EH (cell line): ENCODE results near the gene DSTN.

ENCODE experiments used
- DNase-seq: peaks from one replicate; pipeline ENCODE4 v3.0.0-alpha.2; 2015; ENCODE audit warnings: low read depth

Gene DSTN

DNA sequence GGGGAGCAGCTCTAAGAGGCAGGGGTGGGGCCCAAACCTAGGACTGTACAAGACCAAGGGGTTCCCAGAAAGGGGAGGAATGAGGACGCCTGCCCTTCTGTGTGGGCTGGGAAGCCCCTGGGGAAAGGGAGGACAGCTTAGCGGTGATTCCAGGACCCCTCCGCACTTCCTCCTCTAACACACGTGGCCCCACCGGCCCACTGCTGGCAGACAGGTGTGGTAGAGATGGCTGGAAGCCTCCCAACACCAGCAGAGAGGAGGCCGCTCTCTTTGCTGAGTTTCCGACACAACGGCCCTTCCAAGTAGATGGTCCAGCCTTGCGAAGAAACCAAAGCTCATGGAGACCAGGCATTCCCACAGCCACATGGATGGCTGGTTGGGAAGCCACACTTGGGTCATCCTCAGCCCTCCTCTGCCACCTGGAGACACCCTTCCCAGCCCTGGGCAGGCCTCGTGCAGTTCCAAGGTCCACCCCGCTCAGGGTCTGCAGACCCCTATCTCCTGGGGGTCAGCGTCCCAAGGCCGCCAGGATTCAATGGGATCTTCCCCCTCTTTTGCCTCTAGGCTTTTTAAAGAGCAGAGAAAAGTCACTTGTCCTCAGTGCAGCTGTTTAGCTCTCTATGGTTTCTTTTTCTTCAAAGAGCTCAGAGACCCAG lies 68.2 kb downstream of the DSTN start:
- DNase-seq, result no peak

DNA sequence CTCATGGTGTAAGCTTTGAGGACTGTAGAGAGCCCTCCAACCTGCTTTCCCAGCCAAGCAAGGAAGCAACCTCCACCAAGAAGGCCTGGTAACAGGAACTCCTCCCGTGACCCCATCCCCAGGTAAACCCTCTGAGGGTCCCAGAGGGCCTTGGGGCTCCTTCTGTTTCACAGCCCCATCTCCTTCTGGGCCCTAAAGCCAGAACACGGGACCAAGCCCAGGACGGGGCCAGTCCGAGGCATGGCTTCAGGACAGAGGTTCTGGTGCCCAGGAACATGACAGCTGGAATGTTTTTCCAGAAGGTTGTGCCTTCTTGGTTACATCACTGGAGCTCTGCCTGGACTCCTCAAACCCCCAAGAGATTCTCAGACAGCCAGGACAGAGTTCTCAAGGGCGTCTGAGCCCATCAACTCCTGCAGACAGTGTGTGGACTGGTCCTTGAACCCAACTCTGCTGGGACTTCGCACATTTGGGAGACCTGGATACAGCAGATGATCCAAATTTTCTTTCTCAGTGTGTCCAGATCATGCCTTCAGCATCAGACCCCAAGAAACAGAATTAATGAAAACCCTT lies 69.0 kb downstream of the DSTN start:
- DNase-seq, result no peak

DNA sequence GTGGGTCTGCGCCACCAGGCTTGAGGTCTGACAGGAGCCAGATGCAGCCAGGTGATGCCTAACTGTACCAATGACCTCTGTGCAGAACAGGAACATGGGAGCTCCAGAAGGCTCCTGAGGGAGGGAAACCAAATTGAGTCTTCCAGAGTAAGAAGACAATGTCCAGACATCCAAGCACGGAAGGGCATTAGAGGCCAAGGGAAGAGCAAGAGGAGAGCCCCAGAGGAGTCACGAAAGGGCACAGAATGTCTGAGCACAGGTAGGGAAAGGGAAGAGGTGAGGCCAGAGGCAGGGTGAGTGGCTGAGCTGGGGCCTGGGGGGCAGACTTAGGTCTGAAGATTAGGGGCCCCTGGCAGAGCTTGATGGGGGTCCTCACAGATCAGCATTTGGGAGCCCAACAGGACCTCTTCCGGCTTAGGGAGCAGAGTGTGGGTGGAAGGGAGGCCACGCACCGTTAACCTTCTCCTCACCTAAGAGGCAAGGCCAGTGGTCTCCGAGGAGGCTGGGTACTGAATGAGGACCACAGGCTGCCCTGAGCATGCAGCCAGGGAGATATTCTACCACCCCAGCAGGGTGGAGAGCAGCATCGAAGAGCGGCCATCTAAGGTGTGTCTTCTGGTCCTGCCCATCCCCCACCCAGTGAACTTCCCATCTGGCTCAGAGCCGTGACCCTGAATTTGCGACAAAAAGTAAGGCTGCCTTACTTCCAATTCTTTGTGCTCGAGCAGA lies 70.4 kb downstream of the DSTN start:
- DNase-seq, result no peak

DNA sequence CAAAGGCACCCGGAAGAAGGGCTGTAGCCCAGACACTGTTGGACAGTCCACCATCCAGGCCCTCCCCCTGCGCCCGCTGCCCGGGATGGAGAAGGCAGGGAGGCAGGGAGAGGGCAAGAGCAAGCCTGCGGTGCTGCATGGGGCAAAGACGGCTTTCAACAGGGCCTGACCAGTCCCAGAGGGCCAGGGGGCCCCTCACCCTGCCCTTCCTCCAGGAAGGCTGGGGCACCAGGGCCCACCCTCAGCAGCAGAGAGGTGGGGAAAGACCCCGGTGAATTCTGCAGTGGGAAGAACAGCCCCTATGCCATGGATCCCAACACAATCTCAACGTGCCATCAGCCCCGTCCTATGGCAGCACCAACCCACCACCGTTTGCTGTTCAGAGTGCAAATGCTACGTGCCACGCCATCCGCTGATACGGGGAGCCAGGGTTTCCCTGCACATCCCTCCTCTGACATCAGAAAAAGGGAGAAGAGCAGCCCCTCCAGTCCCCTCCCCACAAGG lies 71.1 kb downstream of the DSTN start:
- DNase-seq, result no peak

DNA sequence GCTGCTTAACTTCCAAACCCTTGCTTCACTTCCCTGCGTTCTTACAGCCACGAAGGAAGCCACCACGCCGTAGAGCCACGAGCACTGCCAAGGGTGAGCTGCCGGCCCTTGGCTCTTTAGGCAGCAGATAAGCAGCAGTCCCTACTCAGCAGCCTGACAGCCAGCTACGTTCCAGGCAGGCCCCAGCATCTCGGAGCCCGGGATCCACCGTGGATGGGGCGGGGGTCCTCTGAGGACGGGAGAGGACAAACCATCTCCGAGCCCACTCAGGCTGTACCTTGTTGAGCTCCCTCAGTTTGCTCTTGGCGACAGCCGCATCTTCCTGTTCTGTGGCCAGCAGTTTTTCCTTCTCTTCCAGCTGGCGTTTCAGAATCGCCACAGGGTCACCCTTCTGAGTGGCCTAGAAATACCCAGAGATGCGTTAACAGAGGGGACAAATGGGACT lies 71.7 kb downstream of the DSTN start:
- no peak for DNase-seq

DNA sequence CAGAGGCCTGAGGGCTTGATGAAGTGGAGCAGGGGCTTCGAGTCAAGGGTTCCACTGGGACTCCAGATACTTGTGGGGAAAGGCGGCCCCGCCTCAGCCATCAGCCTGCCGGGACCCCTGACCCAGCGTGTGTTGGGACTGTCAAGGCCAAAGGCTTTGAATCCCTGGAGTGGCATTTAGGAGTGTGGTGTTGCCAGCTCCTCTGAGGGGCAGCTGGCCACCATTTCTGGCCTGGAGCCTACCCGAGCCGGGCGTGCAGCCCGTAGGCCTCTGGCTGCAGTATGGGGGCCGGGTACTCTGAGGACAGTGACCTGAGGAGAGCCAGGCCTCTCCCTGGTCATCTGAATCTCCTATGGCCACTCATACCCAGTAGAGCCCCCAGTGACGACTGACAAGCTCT lies 72.1 kb downstream of the DSTN start:
- no peak for DNase-seq

DNA sequence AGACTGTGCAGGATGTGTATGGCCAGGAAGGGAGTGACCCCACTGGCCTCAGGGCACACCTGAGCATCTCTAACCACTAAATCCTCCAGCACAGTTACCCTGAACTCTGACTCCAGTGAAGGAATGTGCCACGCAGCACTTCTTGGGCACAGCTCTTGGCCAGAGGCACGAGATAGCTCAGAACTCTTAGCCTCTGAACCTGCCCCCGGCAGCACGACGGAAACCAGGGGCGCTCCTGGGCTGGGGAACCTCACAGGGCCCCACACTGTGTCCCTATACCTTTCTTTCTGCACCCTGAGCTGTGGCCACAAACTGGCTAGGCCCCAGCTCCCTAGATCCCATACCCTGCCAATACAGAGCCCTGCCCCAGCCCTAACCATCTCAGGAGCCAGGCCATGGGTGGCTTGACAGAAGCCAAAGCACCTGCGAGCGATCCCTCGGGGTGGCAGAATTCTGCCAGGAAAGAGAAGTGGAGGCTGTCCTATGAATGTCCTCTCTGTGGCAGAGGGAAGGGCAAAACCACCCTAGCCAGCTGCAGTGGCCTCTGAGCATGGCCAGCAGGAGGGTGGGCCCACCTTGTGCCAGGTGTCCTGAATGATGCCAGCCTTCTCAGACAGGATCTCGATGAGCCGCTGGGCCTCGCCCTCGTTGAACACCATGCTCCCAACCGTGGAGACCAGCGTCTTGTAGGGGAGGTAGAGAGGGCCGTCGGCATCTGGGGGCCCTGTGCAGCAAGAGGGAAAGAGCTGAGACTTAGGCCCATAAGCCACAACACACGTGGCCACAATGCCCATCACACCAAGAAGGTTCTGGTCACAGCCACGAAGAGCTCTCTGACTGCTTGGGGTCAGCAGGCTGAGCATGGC lies 72.8 kb downstream of the DSTN start:
- no peak for DNase-seq

DNA sequence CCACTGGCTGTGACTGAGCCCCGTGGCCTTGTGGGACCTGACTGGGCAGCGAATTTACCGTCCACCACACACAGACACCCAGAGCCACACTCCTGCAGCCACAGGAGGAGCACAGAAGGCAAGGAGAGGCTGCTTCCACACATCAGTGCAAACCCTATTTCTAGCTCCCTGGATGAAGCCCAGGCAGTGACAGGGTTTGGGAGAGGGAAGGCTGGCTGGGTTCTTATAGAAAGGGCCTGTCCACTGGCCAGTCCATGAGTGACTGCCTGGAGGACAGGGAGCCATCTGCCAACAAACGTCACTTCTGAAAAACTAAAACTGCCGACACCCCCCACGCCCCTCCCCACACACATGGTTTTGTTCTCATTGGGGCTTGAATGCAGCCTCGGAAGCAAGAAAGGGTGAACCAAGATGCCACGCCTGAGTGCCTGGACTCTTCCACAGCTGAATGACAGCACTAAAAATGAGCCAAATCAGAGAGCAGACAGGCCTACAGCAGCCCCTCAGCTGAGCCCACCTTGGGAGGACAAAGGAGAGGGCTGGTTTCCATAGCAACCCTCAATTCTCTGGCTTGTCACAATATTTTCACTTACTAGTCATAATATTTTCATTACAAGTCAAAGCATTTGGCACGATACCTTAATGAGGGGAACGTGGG lies 73.8 kb downstream of the DSTN start:
- DNase-seq, result no peak

DNA sequence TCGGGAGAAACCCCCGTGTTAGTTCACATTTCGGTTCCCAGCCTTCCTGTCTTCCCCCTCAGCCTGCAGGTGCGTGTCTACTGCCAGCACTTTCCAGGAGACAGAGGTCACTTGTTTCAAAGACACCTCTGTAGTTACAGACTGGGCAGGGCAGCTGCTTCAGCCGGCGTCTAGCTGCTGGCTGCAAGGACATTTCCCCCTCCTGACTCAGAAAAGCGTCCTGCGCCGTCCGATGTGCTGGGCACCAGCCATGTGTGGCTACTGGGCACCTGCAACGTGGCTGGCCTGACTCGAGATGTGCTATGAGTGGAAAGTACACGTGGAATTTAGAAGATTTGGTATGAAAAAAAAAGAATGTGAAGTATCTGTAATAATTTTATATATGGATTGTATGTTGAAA lies 74.6 kb downstream of the DSTN start:
- DNase-seq, result no peak

DNA sequence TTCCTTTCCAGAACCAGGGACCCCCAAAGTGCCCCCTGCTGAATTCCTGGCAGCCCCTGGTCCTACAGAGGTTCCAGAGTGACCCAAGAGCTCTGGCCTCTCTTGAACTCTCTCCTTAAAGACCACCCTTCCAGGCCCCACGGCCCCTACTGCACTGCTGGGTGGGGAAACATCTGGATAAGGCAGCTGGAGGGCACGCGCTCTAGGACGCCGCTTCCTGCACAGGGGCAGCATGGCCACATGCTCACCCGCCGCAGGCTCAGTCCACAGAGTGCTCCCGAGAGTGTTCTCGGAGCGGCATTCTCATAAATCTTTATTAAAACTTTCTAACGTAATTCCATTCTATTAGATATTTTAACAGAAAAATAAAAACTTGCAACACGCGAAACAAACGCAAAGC lies 75.1 kb downstream of the DSTN start:
- no peak for DNase-seq

DNA sequence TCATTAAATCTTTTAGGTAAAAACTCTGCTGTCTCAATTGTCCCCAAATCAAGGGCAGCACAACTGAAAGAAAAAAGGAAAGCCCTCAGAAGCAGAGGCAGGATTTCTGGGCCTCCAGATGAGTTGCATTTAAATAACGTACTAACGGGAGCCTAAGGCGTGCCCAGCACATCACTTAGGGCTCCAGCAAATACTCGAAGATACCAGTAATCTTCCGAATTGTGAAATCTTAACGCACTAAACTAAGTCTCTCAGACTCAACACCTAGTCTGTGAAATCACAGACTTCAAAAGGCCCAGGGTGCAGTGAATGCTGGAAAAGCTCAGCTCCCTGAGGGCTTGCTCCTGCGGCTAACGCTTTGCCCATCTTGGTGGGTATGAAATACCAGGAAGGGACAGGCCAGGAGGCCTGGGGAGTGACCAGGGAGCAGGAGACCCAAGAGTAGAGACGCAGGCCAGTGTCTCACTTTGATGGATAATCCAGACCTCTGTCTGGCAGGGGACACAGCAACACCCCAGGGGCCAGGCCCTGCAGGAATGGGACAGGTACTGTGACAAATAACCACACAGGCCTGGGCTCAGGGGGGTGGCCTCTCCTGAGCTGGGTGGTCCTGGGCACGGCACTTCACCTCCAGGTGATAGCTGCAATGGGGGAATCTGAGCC lies 75.8 kb downstream of the DSTN start:
- DNase-seq, result no peak

DNA sequence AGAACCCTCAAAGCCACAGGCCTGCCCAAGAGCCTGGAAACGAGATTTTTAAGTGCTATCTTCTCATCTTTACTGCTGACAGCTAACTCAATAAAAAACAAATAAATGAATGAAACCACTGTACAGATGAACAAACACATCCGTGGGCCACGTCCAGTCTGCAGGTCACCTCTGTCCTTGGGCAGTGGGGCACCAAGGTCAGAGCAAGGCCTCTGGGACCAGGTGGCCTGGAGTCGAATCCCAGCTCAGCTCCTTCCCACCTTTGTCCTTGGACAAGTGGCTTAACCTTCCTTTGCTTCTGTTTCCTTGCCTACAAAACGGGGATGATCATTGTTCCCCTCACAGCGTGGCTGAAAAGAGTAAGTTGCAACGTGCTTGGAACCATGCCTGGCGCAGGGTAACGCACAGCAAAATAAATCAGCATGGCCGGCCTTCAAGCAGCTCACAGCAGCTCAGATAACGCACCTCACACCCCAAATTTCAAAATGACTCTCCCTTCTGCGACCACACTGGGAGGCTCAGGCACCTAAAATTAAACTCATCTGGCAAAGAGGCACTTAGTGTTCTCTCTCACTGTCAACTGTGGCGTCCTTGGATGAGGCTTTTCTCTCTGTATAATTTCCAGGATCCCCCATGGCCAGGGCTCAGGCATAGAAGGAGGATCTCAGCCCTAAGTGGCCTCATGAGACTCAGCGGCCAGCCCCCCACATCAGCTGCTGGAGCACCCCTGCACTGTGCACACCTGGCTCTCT lies 76.5 kb downstream of the DSTN start:
- DNase-seq, result no peak

DNA sequence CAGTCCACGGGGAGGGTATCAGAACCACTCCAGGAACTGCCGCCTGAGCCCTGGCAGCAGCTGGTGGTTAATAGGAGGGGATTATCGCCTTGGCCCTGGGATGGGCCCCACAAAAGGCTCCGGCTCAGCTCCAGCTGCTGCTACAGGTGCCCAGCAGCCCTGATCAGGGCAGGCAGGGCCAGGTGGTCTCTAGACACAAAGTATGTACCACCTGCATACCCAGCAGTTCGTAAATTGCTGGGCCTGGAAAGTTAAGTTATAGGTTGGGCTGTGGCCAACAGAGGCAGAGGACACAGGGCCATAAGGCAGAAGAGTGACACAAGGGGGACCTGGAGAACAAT lies 77.1 kb downstream of the DSTN start:
- no peak for DNase-seq

DNA sequence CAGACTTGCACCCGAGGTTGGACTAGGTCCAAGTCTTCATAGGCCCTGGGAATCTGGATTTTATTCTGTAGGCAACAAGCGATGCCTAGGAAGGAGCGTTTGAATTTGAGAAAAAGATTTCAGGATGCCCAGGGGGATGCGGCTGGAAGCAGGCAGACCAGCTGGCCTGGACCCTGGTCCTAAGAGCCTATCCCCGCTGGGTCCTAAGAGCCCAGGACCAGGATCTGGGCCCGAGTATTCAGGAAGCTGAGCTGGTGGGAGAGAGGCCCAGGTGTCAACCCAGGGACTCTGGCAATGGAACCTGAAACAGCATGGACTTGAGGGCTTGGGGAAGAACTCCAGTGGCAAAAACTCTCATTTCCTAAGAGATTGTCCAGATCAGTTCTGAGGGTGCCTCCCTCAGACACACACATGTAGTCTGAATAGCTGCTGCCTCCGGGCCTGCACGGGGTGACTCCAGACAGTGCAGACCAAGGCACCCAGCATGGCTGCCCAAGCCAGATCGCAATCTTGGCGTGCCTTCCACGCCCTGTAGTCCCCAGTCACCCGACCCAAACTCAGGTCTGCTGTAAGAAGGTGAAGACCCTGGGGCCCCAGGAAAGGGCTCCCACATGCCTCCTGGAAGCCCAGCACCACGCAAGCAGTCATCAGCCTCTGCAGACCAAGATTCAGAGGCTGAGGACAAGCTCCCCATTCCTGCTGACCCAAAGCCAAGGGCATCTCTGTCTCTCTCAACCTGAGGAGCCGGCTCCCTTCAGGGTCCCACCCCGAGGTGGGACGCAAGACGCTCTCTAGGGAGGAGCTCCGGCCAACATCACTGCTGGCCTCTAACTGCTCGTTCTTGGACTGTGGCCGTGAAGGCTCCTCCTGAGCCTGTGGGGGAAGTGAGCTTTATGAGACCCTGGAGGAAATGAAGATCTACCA lies 77.8 kb downstream of the DSTN start:
- DNase-seq, result no peak

DNA sequence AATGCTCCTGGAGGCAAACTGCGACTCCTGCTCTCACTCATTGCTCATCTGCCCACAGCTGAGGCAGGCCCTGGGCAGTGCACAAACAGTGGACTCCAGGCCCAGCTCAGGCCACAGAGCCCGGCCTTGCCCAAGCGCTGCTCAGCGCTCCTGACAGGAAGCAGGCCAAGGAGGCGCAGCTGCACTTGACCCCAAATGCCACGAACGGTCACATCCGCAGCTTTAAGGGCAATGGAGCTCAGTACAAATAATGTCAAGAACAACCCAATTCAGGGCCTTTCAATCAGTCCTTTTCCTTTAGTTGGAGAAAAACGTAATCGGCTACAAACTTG lies 78.4 kb downstream of the DSTN start:
- DNase-seq, result no peak

DNA sequence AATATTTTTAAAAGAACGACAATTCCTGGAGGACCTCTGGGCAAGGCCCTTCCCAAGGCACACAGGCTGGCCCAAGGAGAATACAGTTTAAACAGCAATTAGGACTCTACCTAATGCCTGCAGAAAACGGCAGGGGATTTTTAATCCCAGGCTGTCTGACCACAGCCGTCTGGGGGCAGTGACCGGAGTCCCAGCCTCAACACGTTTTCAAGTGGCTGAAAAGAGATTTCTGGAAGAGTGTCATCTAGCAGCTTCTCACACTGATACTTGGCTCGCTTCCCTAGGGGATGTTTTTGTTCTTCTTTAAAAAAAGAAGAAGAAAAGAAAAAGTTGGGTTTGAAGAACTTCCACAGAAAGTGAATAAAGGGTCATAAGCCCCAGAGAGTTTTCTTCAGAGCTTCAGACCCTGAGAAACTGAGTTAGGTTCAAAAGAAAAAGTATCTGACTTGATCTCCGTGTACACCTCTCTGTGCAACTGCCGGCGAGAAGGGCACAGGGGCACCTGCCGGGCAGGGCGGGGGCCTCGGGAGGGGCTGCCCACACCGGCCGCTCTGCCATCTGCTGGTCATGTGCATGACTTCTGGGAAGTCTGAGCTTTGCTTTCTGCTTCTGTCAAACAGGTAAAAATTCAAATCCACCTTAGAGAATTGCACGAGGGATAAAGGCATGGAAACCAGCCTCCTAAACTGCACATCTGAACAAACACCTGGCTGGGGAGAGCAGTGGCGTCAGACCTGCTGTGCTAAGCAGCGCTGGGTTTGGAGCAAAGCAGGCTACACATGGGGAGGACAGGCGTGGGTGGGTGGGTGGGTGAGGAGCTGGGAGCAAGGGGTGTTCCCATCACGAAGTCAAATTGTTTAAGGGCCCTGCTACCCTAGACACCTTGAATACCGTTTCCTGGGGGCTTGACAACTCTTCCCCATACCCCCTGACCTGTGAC lies 79.2 kb downstream of the DSTN start:
- DNase-seq, result no peak

DNA sequence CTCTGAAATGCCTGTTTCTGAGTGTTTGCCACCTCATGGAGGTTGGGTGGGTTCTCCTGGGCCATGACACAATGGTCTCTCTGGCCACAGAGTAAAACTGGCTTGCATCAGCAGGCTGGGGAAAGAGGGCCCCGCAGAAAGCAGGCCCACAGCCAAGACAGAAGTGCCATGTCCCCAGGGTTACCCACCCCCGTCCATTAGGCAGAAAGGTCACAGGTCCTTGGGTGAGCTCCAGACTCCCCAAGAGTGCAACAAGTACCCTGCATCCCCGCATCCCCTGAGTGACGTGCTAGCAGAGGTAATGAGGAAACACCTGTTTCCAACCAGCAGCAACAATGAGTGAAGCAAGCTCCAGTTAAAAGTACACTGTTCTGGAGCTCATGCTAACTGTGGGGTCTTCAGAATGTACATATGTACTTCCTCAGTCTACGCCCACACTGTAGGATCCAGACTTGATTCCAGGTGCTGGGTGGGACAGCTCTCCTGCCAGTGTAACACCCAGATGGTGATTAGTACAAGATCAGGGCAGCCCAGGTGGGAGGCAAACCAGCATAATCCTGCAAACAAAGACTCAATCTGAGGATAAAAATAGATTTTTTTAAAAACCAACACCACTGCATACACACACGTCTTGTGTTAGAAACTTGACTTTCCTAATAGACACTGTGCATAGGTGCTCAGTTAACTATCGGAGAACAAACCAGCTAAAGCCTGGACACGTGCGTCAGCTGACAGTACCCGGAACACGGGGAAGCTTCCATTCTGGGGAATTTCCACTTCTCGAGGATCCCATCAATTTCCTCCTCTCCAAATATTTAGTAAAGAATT lies 80.6 kb downstream of the DSTN start:
- DNase-seq, result no peak
